K562 (cell line): ENCODE data around the gene OR2H2. TPM values are rescaled to one million over a fixed set of nuclear protein-coding genes. Genes with fewer than 3 reads are reported as not detected.

Source experiments
- CBFB ChIP-seq: sonication (generic); formaldehyde crosslinking; IDR thresholded peaks from 2 replicates; pipeline ENCODE4 v1.4.0; 2020; ENCODE audit warnings: mild to moderate bottlenecking, missing genetic modification reagents
- CREB1 ChIP-seq, 2 experiments: sonication (generic) in 1 of 2; formaldehyde crosslinking in 1 of 2; IDR thresholded peaks; 2 replicates each; pipeline versions ENCODE4 v1.6.1 to v1.8.0; 2012 to 2022; ENCODE audit warnings: inconsistent platforms in 1 of 2, mild to moderate bottlenecking in 1 of 2, missing genetic modification reagents in 1 of 2, moderate library complexity in 1 of 2
- DACH1 ChIP-seq: fragments of 450-650 bp; IDR thresholded peaks from 2 replicates; pipeline ENCODE4 v1.6.1; 2018; ENCODE audit not compliant: partially characterized antibody
- IRF9 ChIP-seq: fragments of 450-650 bp; IDR thresholded peaks from 2 replicates; pipeline ENCODE4 v1.6.1; 2016; ENCODE audit warnings: missing biosample characterization, missing genetic modification characterization
- KDM1A ChIP-seq, 2 experiments: fragments of 450-650 bp; IDR thresholded peaks; 2 replicates each; pipeline ENCODE4 v1.6.1; 2016; ENCODE audit warnings: mild to moderate bottlenecking in 2 of 2
- LCOR ChIP-seq: sonication (generic); formaldehyde crosslinking; IDR thresholded peaks from 2 replicates; pipeline ENCODE4 v1.8.0; 2022; ENCODE audit warnings: mild to moderate bottlenecking, missing genetic modification reagents
- NBN ChIP-seq: fragments of 450-650 bp; IDR thresholded peaks from 2 replicates; pipeline ENCODE4 v1.6.1; 2016; ENCODE audit warnings: low read depth, mild to moderate bottlenecking
- NFE2 ChIP-seq: IDR thresholded peaks from 2 replicates; pipeline ENCODE4 v1.6.1; 2014; ENCODE audit warnings: antibody characterized with exemption, low read depth
- NFIC ChIP-seq: fragments of 450-650 bp; IDR thresholded peaks from 2 replicates; pipeline ENCODE4 v1.6.1; 2017; ENCODE audit warnings: mild to moderate bottlenecking, inconsistent platforms
- NRF1 ChIP-seq, 2 experiments: fragments of 450-650 bp; IDR thresholded peaks in 1 of 2; conservative IDR thresholded peaks in 1 of 2; 2 replicates each; pipeline ENCODE4 v1.6.1; 2014; ENCODE audit warnings: mild to moderate bottlenecking in 2 of 2
- POLR2B ChIP-seq: fragments of 450-650 bp; IDR thresholded peaks from 2 replicates; pipeline ENCODE4 v1.6.1; 2018; ENCODE audit warnings: low read depth; ENCODE audit not compliant: partially characterized antibody
- POLR2G ChIP-seq: fragments of 200-400 bp; formaldehyde crosslinking; IDR thresholded peaks from 2 replicates; pipeline ENCODE4 v1.6.1; 2017; ENCODE audit warnings: low read depth, mild to moderate bottlenecking, antibody characterized with exemption, low read length, moderate library complexity
- RBM14 ChIP-seq: fragments of 200-400 bp; formaldehyde crosslinking; IDR thresholded peaks from 2 replicates; pipeline ENCODE4 v1.6.1; 2018; ENCODE audit warnings: low read depth, mild to moderate bottlenecking, low read length, moderate library complexity, borderline replicate concordance; ENCODE audit not compliant: insufficient read depth
- SPI1 ChIP-seq: IDR thresholded peaks from 2 replicates; pipeline ENCODE4 v1.6.1; 2011; ENCODE audit warnings: low read depth, low read length, control low read depth, borderline replicate concordance
- TAL1 ChIP-seq: fragments of 450-650 bp; IDR thresholded peaks from 2 replicates; pipeline ENCODE4 v1.6.1; 2016; ENCODE audit warnings: mild to moderate bottlenecking
- TBP ChIP-seq: optimal IDR thresholded peaks from 2 replicates; pipeline ENCODE3; 2011; ENCODE audit warnings: low read depth, low read length, improper control_type of control experiment
- ZBTB8A ChIP-seq: fragments of 450-650 bp; IDR thresholded peaks from 2 replicates; pipeline ENCODE4 v1.6.1; 2018; ENCODE audit warnings: mild to moderate bottlenecking, moderate library complexity; ENCODE audit not compliant: partially characterized antibody
- ZFP36 ChIP-seq: fragments of 150-350 bp; IDR thresholded peaks from 2 replicates; pipeline ENCODE4 v1.6.1; 2018; ENCODE audit warnings: low read length, low read depth; ENCODE audit not compliant: partially characterized antibody
- ZNF197 ChIP-seq: fragments of 200-800 bp; sonication (Bioruptor generic); IDR thresholded peaks from 2 replicates; pipeline ENCODE4 v1.6.1; 2016; ENCODE audit warnings: low read depth, missing genetic modification characterization, missing compliant biosample characterization
- ZNF707 ChIP-seq: fragments of 250-450 bp; sonication (Bioruptor Pico); conservative IDR thresholded peaks from 2 replicates; pipeline ENCODE4 v1.8.0; 2022; ENCODE audit warnings: inconsistent platforms, mild to moderate bottlenecking, moderate library complexity
- ZNF780A ChIP-seq: fragments of 250-450 bp; sonication (Bioruptor Pico); IDR thresholded peaks from 2 replicates; pipeline ENCODE4 v1.5.0; 2021; ENCODE audit warnings: mild to moderate bottlenecking
- ZSCAN32 ChIP-seq: fragments of 450-650 bp; formaldehyde crosslinking; IDR thresholded peaks from 2 replicates; pipeline ENCODE4 v1.4.0; 2020; ENCODE audit warnings: mild to moderate bottlenecking, moderate library complexity
- polyA plus RNA-seq, 8 experiments: library from polyadenylated mRNA; depleted of rRNA in 4 of 8; stranded (reverse) in 5 of 8; unstranded in 3 of 8; fragments of >200 nt; fragmentation: Nextera tagmentation in 2 of 8; fragmentation: Illumina TruSeq in 1 of 8; extraction: Ambion mirVana in 2 of 8; extraction: Trizol in 1 of 8; gene quantifications; 2 replicates each; pipeline versions ENCODE4 v1.2.1 to v1.2.3, GENCODE V29; 2011 to 2014; ENCODE audit warnings: inconsistent platforms in 1 of 8, missing spikeins in 1 of 8
- total RNA-seq, 7 experiments: library from RNA; depleted of rRNA in 6 of 7; stranded (reverse); fragments of >200 nt in 6 of 7; fragmentation: Illumina TruSeq in 2 of 7; extraction: Trizol in 2 of 7; gene quantifications; 2 replicates each; pipeline versions ENCODE4 v1.2.1 to v1.2.3, GENCODE V29; 2011 to 2021; ENCODE audit warnings: low replicate concordance in 1 of 7
- TF ChIP-seq, protein P1 (sequence below): sonication (generic); formaldehyde crosslinking; IDR thresholded peaks from 2 replicates; pipeline ENCODE4 v1.8.0; 2022; ENCODE audit warnings: mild to moderate bottlenecking, missing genetic modification reagents

Gene OR2H2
- total and polyA plus RNA-seq, 9 of the 15 experiments (the other 6 are each of a cell fraction or from before 2014, with no cell fraction given): not detected

GRCh38 chr6:29631209-29631810 lies 46.4 kb downstream of the OR2H2 start (continued):
- TF ChIP-seq IRF9 (tag): no peak
- TF ChIP-seq CREB1 (IDR thresholded peaks at IDR 0.05): no peak
- 0 out of 2 replicates have a peak, but pooled peaks have one; percentile 6 for TF ChIP-seq CREB1 (CRISPR knock-in tag; IDR thresholded peaks at IDR 0.05)
- no peak for TF ChIP-seq ZSCAN32
- TF ChIP-seq ZFP36: peak; percentile 5
- TF ChIP-seq TAL1: no peak
- no peak for TF ChIP-seq RBM14
- TF ChIP-seq LCOR (CRISPR knock-in tag): no peak
- TF ChIP-seq ZNF707 (CRISPR knock-in tag): no peak
- TF ChIP-seq NBN: peak; percentile 78; the same call in 1 of the 2 replicates
- peak; percentile 49 for TF ChIP-seq POLR2B
- TF ChIP-seq KDM1A (IDR thresholded peaks at IDR 0.05): peak in 1 of 2 experiments; percentile 4; a peak in 1 of 4 replicates
- TF ChIP-seq DACH1: no peak
- TF ChIP-seq SPI1: 0 out of 2 replicates have a peak, but pooled peaks have one; percentile 7
- TF ChIP-seq, protein P1, sequence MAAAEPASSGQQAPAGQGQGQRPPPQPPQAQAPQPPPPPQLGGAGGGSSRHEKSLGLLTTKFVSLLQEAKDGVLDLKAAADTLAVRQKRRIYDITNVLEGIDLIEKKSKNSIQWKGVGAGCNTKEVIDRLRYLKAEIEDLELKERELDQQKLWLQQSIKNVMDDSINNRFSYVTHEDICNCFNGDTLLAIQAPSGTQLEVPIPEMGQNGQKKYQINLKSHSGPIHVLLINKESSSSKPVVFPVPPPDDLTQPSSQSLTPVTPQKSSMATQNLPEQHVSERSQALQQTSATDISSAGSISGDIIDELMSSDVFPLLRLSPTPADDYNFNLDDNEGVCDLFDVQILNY (CRISPR knock-in tag): no peak
- peak; percentile 46 for TF ChIP-seq TBP
- TF ChIP-seq ZNF780A: no peak
- TF ChIP-seq POLR2G: peak; percentile 69
- no peak for TF ChIP-seq ZNF197 (CRISPR knock-in tag)
- no peak for TF ChIP-seq NFE2
- peak; percentile 16; the same call in 1 of the 2 replicates for TF ChIP-seq NFIC
- no peak for TF ChIP-seq ZBTB8A
- 0 out of 2 replicates have a peak, but pooled peaks have one; percentile 63 for TF ChIP-seq CBFB (CRISPR knock-in tag)
- TF ChIP-seq NRF1 (conservative IDR thresholded peaks at IDR 0.05 in 1 of 2, IDR thresholded peaks at IDR 0.05 in 1 of 2): peak; percentile 31 to 56; a peak in 3 of 4 replicates
